Panc1 (cell line): ENCODE data around the gene THSD8. TPM values are rescaled to one million over a fixed set of nuclear protein-coding genes. Genes with fewer than 3 reads are reported as not detected.

Experiments used
- ATAC-seq: fragments of 200-7000 bp; cut with Tn5 transposase; 2 replicates; pipeline ENCODE4 v1.9.1; 2020; ENCODE audit warnings: mild to moderate bottlenecking, moderate library complexity
- BruUV-seq: library from RNA; stranded (reverse); fragments of 400-500 nt; replicated peaks from 2 replicates; lab custom pipeline; 2021; lab: Mats Ljungman, UMichigan
- CTCF ChIA-PET: fragments of 300-600 bp; sonication (Branson Sonifier 250); formaldehyde crosslinking; loops from one replicate; lab custom pipeline; 2022; ENCODE audit warnings: antibody characterized with exemption; lab: Charles Lee
- POLR2A ChIA-PET: fragments of 300-600 bp; sonication (Branson Sonifier 250); formaldehyde crosslinking; loops from one replicate; lab custom pipeline; 2022; ENCODE audit warnings: antibody characterized with exemption; lab: Charles Lee
- DNase-seq: peaks from one replicate; pipeline ENCODE4 v3.0.0-alpha.2; 2010; ENCODE audit warnings: low read depth, low spot score
- H3K27ac ChIP-seq: 2 replicates; pipeline ENCODE4 v1.5.1; 2011; ENCODE audit warnings: mild to moderate bottlenecking, low read length, inconsistent platforms
- H3K27me3 ChIP-seq: fragments of 200-500 bp; sonication (Bioruptor generic); 2 replicates; pipeline ENCODE4 v1.6.0; 2014; ENCODE audit warnings: low read length, inconsistent platforms; ENCODE audit not compliant: control insufficient read depth, insufficient read depth
- H3K36me3 ChIP-seq: fragments of 200-500 bp; sonication (Bioruptor generic); 2 replicates; pipeline ENCODE4 v1.5.1; 2014; ENCODE audit warnings: inconsistent platforms, mild to moderate bottlenecking, low read length, moderate library complexity; ENCODE audit not compliant: control insufficient read depth, insufficient read depth
- H3K4me1 ChIP-seq: 2 replicates; pipeline ENCODE4 v1.5.1; 2011; ENCODE audit warnings: inconsistent platforms, mild to moderate bottlenecking, low read length, moderate library complexity; ENCODE audit not compliant: control insufficient read depth, insufficient read depth
- H3K4me3 ChIP-seq, 2 experiments: 2 replicates each; pipeline ENCODE4 v1.5.1; 2011 to 2012; ENCODE audit warnings: low read depth in 2 of 2, low read length in 2 of 2, mild to moderate bottlenecking in 2 of 2, inconsistent platforms in 1 of 2, moderate library complexity in 1 of 2
- H3K9me3 ChIP-seq: fragments of 200-500 bp; sonication (Bioruptor generic); 2 replicates; pipeline ENCODE4 v1.5.1; 2014; ENCODE audit warnings: low read depth, mild to moderate bottlenecking, inconsistent platforms, low read length, moderate library complexity; ENCODE audit not compliant: control insufficient read depth, insufficient read depth
- CTCF ChIP-seq: fragments of 450-650 bp; IDR thresholded peaks from 2 replicates; pipeline ENCODE4 v1.5.1; 2017; ENCODE audit warnings: mild to moderate bottlenecking
- POLR2AphosphoS5 ChIP-seq: IDR thresholded peaks from 2 replicates; pipeline ENCODE4 v1.6.1; 2012; ENCODE audit warnings: mild to moderate bottlenecking, low read depth, low read length, moderate library complexity
- REST ChIP-seq, 2 experiments: IDR thresholded peaks; 2 replicates each; pipeline ENCODE4 v1.6.1; 2011 to 2012; ENCODE audit warnings: low read depth in 2 of 2, control low read depth in 1 of 2, low read length in 1 of 2, mild to moderate bottlenecking in 1 of 2, moderate library complexity in 1 of 2; ENCODE audit not compliant: insufficient read depth in 1 of 2
- SIN3A ChIP-seq: IDR thresholded peaks from 2 replicates; pipeline ENCODE4 v1.6.1; 2012; ENCODE audit warnings: low read depth, mild to moderate bottlenecking, low read length, moderate library complexity, borderline replicate concordance; ENCODE audit not compliant: insufficient read depth
- TCF7L2 ChIP-seq: IDR thresholded peaks from 2 replicates; pipeline ENCODE4 v1.6.1; 2011; ENCODE audit warnings: mild to moderate bottlenecking, low read depth, low read length, inconsistent platforms
- in situ Hi-C: cut with HindIII; loops from 2 replicates; pipeline ENCODE4 v1.10.0; 2016; ENCODE audit warnings: low sequenced_read_pairs, low pct_unique_long_range_greater_than_20kb
- intact Hi-C: fragments of 100-400 bp; cut with micrococcal nuclease; formaldehyde crosslinking; loops from one replicate; pipeline ENCODE4 v1.10.0; 2022; ENCODE audit not compliant: unreplicated experiment
- total RNA-seq: library from RNA; stranded (reverse); gene quantifications from one replicate; pipeline ENCODE4 v1.2.1, GENCODE V29; 2021; ENCODE audit not compliant: unreplicated experiment

Gene THSD8
- total RNA-seq, 1 experiment from 2014 or later = 24.8 TPM

- peaks cover 2% of the 10 kb centered on the region for H3K36me3 ChIP-seq
- intact Hi-C loops = no loop called here
- no peak for DNase-seq
- POLR2A ChIA-PET = interaction anchor here (0.6 to 0.7 kb wide), 4 partner anchors 10 to 1683 kb away, joined by 3 to 10 read pairs (median 3); no protein-coding TSS in a partner anchor
- CTCF ChIA-PET = interaction anchor here (0.9 to 1.1 kb wide), 2 partner anchors 12 to 16 kb away, joined by 3 to 4 read pairs; no protein-coding TSS in a partner anchor
- no TSS peak for BruUV-seq
- peak; percentile 3 for ATAC-seq
- peak overlapping the region; percentile 51 to 75 for H3K4me3 ChIP-seq
- in situ Hi-C loops = no loop called here
- H3K27me3 ChIP-seq = no peaks in the 10 kb centered on the region
- no peaks in the 10 kb centered on the region for H3K9me3 ChIP-seq
- H3K27ac ChIP-seq = peak overlapping the region; percentile 99
- peaks cover 48% of the 10 kb centered on the region for H3K4me1 ChIP-seq
- TF ChIP-seq POLR2AphosphoS5 (no peak), TCF7L2 (no peak), SIN3A (no peak), REST (IDR thresholded peaks at IDR 0.05; ENCODE audit: insufficient read depth in 1 of 2, low read depth in 2 of 2, low read length in 1 of 2) (no peak), CTCF (no peak)
These were observed 12.6 kb upstream of the THSD8 start for GRCh38 chr19:12789098-12789903.

- H3K4me3 ChIP-seq = peak overlapping the region; percentile 66 to 75
- H3K4me1 ChIP-seq = peaks cover 44% of the 10 kb centered on the region
- H3K36me3 ChIP-seq = peaks cover 2% of the 10 kb centered on the region
- in situ Hi-C loops (no loop called here), intact Hi-C loops (no loop called here)
- ChIA-PET POLR2A (interaction anchor here (0.6 to 0.7 kb wide), 2 partner anchors 11 to 24 kb away, joined by 3 read pairs; no protein-coding TSS in a partner anchor), CTCF (interaction anchor here (0.6 to 1.1 kb wide), 2 partner anchors 12 to 76 kb away, joined by 3 to 4 read pairs; no protein-coding TSS in a partner anchor)
- DNase-seq (no peak), ATAC-seq (peak; percentile 64)
- H3K27me3 ChIP-seq = no peaks in the 10 kb centered on the region
- TF ChIP-seq POLR2AphosphoS5 = 0 out of 2 replicates have a peak, but pooled peaks have one; percentile 23
- TF ChIP-seq SIN3A = 0 out of 2 replicates have a peak, but pooled peaks have one; percentile 40
- no peak for TF ChIP-seq CTCF
- TF ChIP-seq TCF7L2 = no peak
- peak in 1 of 2 experiments; percentile 53; a peak in 1 of 4 replicates for TF ChIP-seq REST (IDR thresholded peaks at IDR 0.05; ENCODE audit: insufficient read depth in 1 of 2, low read depth in 2 of 2, low read length in 1 of 2)
- H3K27ac ChIP-seq = peak overlapping the region; percentile 82
- no peaks in the 10 kb centered on the region for H3K9me3 ChIP-seq
- no TSS peak for BruUV-seq
These were observed 11.8 kb upstream of the THSD8 start for GRCh38 chr19:12789904-12790619.
